ENCODE measurements around the gene TTC23L.

- no peak for TF ChIP-seq EZH2phosphoT487 (IDR thresholded peaks at IDR 0.05; ENCODE audit: borderline replicate concordance)
- TF ChIP-seq, protein P1, sequence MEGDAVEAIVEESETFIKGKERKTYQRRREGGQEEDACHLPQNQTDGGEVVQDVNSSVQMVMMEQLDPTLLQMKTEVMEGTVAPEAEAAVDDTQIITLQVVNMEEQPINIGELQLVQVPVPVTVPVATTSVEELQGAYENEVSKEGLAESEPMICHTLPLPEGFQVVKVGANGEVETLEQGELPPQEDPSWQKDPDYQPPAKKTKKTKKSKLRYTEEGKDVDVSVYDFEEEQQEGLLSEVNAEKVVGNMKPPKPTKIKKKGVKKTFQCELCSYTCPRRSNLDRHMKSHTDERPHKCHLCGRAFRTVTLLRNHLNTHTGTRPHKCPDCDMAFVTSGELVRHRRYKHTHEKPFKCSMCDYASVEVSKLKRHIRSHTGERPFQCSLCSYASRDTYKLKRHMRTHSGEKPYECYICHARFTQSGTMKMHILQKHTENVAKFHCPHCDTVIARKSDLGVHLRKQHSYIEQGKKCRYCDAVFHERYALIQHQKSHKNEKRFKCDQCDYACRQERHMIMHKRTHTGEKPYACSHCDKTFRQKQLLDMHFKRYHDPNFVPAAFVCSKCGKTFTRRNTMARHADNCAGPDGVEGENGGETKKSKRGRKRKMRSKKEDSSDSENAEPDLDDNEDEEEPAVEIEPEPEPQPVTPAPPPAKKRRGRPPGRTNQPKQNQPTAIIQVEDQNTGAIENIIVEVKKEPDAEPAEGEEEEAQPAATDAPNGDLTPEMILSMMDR (conservative IDR thresholded peaks at IDR 0.05; ENCODE audit: low read length) = no peak
Observed at GRCh38 chr5:34914671-34915138, 75.7 kb downstream of the TTC23L start.
